LNCAP (cell line): Measurements from ENCODE around the gene MAD2L1.

ENCODE experiments used
- TF ChIP-seq, protein P1 (sequence below): fragments of 450-650 bp; IDR thresholded peaks from 2 replicates; pipeline ENCODE4 v1.5.1; 2017; ENCODE audit warnings: mild to moderate bottlenecking

Gene MAD2L1

GRCh38 chr4:120026853-120027252, 39.8 kb downstream of the MAD2L1 start:
- TF ChIP-seq, protein P1, sequence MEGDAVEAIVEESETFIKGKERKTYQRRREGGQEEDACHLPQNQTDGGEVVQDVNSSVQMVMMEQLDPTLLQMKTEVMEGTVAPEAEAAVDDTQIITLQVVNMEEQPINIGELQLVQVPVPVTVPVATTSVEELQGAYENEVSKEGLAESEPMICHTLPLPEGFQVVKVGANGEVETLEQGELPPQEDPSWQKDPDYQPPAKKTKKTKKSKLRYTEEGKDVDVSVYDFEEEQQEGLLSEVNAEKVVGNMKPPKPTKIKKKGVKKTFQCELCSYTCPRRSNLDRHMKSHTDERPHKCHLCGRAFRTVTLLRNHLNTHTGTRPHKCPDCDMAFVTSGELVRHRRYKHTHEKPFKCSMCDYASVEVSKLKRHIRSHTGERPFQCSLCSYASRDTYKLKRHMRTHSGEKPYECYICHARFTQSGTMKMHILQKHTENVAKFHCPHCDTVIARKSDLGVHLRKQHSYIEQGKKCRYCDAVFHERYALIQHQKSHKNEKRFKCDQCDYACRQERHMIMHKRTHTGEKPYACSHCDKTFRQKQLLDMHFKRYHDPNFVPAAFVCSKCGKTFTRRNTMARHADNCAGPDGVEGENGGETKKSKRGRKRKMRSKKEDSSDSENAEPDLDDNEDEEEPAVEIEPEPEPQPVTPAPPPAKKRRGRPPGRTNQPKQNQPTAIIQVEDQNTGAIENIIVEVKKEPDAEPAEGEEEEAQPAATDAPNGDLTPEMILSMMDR, result no peak

DNA sequence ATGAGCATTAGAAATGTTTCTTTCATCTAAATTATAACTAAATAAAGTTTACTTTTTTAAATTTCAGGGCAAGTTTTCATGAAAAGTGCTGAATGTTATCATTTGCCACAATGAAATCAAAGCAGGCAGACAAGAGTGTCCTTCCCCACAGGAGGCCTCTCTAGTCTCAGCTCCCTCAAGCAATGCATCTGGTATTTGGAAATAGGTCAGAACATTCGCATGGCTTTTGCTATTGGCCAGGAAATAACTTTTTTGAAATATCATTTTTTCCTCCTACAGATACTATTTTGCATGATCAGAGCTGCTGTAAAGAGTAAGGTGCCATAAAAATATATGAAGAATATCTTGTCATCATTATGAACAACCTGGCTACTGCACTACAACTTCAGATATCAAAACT, 41.1 kb downstream of the MAD2L1 start:
- TF ChIP-seq, protein P1, result no peak

DNA sequence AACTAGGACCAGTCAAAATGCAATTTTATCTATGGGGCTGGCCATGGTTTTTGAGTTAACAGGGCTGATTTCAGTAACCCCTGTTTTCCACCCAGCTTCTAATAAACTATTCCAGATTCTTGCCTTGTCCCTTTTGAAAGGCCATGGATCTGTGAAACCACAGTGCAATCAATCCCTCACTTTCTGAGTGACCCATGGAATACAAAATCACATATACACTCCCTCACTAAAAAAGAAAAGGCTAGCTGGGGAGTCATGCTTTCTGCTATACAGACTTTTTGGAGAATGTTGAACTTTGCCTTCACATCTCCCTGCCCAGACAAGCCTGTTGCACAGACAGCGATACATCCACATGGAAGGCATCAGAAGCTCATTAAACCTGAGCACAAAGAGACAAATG, 47.9 kb downstream of the MAD2L1 start:
- TF ChIP-seq, protein P1, result no peak

- TF ChIP-seq, protein P1, result no peak
Measured at GRCh38 chr4:120017939-120018692, 48.5 kb downstream of the MAD2L1 start.

GRCh38 chr4:120011725-120012124, 54.9 kb downstream of the MAD2L1 start:
- TF ChIP-seq, protein P1, result no peak

DNA sequence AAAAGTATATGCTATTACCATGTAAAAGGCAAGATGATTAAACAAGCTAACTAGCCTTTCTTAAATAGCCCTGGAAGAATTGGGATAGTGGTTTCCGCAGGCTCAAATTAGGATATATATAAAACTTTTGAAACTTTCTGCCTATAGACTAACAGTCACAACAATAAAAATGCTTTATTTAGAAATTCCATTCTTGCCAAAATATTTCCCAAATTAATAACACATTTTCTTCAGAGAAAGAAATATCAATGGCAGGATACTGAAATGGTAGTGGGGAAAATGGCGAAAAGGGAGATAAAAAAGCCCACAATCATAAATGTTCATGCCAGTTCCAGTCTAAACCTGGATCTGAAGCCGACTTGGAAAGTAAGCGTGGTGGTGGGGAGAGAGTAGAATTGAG, 56.0 kb downstream of the MAD2L1 start:
- TF ChIP-seq, protein P1, result no peak

- TF ChIP-seq, protein P1, result no peak
Measured at GRCh38 chr4:120009731-120010130, 56.9 kb downstream of the MAD2L1 start.

DNA sequence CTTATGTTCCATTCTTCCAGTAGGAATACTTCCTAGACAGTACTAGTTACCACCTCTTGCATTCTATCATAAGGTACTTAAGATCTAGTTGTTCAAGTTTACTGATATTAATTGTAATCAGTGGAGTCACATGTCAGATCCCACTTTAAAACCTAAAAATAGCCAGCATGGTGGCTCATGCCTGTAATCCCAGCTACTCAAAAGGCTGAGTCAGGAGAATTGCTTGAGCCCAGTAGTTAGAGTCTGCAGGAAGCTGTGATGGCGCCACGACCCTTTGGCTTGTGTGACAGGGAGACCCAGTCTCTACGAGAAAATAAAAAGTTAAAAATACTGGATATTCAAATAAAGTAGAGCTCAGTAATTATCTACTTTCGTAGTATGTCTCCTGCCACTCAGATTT, 57.7 kb downstream of the MAD2L1 start:
- TF ChIP-seq, protein P1, result no peak
